Activated CD8-positive, alpha-beta memory T cell treated with anti-CD3 and anti-CD28 coated beads for 4 hours (primary cell): ENCODE results near the gene TMTC1.

ENCODE experiments used
- DNase-seq, 2 donors: peaks; one replicate each; pipeline ENCODE4 v3.0.0-alpha.2; 2020; ENCODE audit warnings: low read depth in 2 of 2

Gene TMTC1

GRCh38 chr12:29533815-29534489 lies 249.8 kb downstream of the TMTC1 start:
- no peak for DNase-seq

- DNase-seq = no peak
These were observed 252.3 kb downstream of the TMTC1 start for GRCh38 chr12:29531471-29531870.

GRCh38 chr12:29530436-29530835 lies 253.3 kb downstream of the TMTC1 start:
- DNase-seq = no peak

GRCh38 chr12:29528161-29528560 lies 255.6 kb downstream of the TMTC1 start:
- DNase-seq = no peak

GRCh38 chr12:29521951-29522350 lies 261.8 kb downstream of the TMTC1 start:
- DNase-seq = no peak

GRCh38 chr12:29519585-29520182 lies 264.1 kb downstream of the TMTC1 start:
- DNase-seq = no peak

GRCh38 chr12:29518407-29518806 lies 265.3 kb downstream of the TMTC1 start:
- no peak for DNase-seq

GRCh38 chr12:29517264-29517663 lies 266.5 kb downstream of the TMTC1 start:
- DNase-seq = no peak

- no peak for DNase-seq
These were observed 267.3 kb downstream of the TMTC1 start for GRCh38 chr12:29516431-29516875.

- no peak for DNase-seq
These were observed 273.1 kb downstream of the TMTC1 start for GRCh38 chr12:29510591-29511185.

GRCh38 chr12:29509503-29509902 lies 274.2 kb downstream of the TMTC1 start:
- DNase-seq = no peak

- no peak for DNase-seq
These were observed 274.8 kb downstream of the TMTC1 start for GRCh38 chr12:29508949-29509348.

- no peak for DNase-seq
These were observed 278.6 kb downstream of the TMTC1 start for GRCh38 chr12:29505122-29505521.

GRCh38 chr12:29503283-29503682 lies 280.5 kb downstream of the TMTC1 start:
- no peak for DNase-seq

- DNase-seq = no peak
These were observed 284.5 kb downstream of the TMTC1 start for GRCh38 chr12:29499235-29499634.

GRCh38 chr12:29497588-29497987 lies 286.2 kb downstream of the TMTC1 start, which contains the start of gene OVCH1:
Gene OVCH1 (minus strand): TSS chr12:29497686. CDS start chr12:29497686, 0 bp downstream.
- no peak for DNase-seq

- DNase-seq = no peak
These were observed 290.9 kb downstream of the TMTC1 start for GRCh38 chr12:29492891-29493290.

- DNase-seq = no peak
These were observed 296.8 kb downstream of the TMTC1 start for GRCh38 chr12:29486972-29487371.

- DNase-seq = no peak
These were observed 320.5 kb downstream of the TMTC1 start for GRCh38 chr12:29463198-29463597.

GRCh38 chr12:29460082-29460481 lies 323.7 kb downstream of the TMTC1 start:
- DNase-seq = no peak

- DNase-seq = no peak
These were observed 328.7 kb downstream of the TMTC1 start for GRCh38 chr12:29455087-29455486.

GRCh38 chr12:29451888-29452287 lies 331.9 kb downstream of the TMTC1 start:
- no peak for DNase-seq
